HG02588 (cell line): Measurements from ENCODE around the gene CT45A10.
"Not testable (repeated sequence)": the region's sequence is repeated elsewhere in the genome, so short reads cannot be mapped to it uniquely, and the experiment has no call there.

Source experiments
- ATAC-seq: cut with Tn5 transposase; IDR thresholded peaks from one replicate; pipeline ENCODE4 v1.9.1; 2021; ENCODE audit warnings: mild to moderate bottlenecking, moderate library complexity; ENCODE audit not compliant: unreplicated experiment

The CT45A10 gene

GRCh38 chrX:135893294-135893817 lies at the start of gene CT45A10, which contains the start of gene SAGE1:
TSS of gene CT45A10 (minus strand) at chrX:135893444. CDS start at chrX:135885344, 8,100 bp downstream.
TSS of gene SAGE1 (plus strand) at chrX:135893716. CDS start at chrX:135896243, 2,527 bp downstream.
- ATAC-seq = no peak

- ATAC-seq = no peak
These were observed 38.6 kb upstream of the CT45A10 start for GRCh38 chrX:135931644-135932487.

GRCh38 chrX:135927897-135928296 lies 34.7 kb upstream of the CT45A10 start:
- no peak for ATAC-seq

GRCh38 chrX:135923353-135923752 lies 30.1 kb upstream of the CT45A10 start:
- ATAC-seq = no peak

- not testable (repeated sequence) for ATAC-seq
These were observed 27.3 kb upstream of the CT45A10 start for GRCh38 chrX:135920516-135920915.

- no peak for ATAC-seq
These were observed 21.2 kb upstream of the CT45A10 start for GRCh38 chrX:135914404-135914803.

GRCh38 chrX:135910251-135910650 lies 17.0 kb upstream of the CT45A10 start:
- no peak for ATAC-seq

GRCh38 chrX:135892781-135893180 lies 463 bp downstream of the CT45A10 start:
- no peak for ATAC-seq

- no peak for ATAC-seq
These were observed 3.1 kb downstream of the CT45A10 start for GRCh38 chrX:135890087-135890585.

- not testable (repeated sequence) for ATAC-seq
These were observed 4.3 kb downstream of the CT45A10 start for GRCh38 chrX:135888976-135889375.

- not testable (repeated sequence) for ATAC-seq
These were observed 5.0 kb downstream of the CT45A10 start for GRCh38 chrX:135888230-135888629.

GRCh38 chrX:135882741-135883140 lies 10.5 kb downstream of the CT45A10 start:
- not testable (repeated sequence) for ATAC-seq

- ATAC-seq = not testable (repeated sequence)
These were observed 21.5 kb downstream of the CT45A10 start, which contains the start of gene CT45A9 for GRCh38 chrX:135871712-135872111. TSS of gene CT45A9 (minus strand) at chrX:135871812. CDS start at chrX:135868061, 3,751 bp downstream.

- ATAC-seq = not testable (repeated sequence)
These were observed 38.8 kb downstream of the CT45A10 start, which contains the start of gene CT45A8 for GRCh38 chrX:135854438-135854837. TSS of gene CT45A8 (minus strand) at chrX:135854538. CDS start at chrX:135850783, 3,755 bp downstream.

- ATAC-seq = not testable (repeated sequence)
These were observed 56.1 kb downstream of the CT45A10 start, which contains the start of gene CT45A7 for GRCh38 chrX:135837180-135837579. TSS of gene CT45A7 (minus strand) at chrX:135837280. CDS start at chrX:135833533, 3,747 bp downstream.
